ENCODE data around the gene PRPF19.

The PRPF19 gene

DNA sequence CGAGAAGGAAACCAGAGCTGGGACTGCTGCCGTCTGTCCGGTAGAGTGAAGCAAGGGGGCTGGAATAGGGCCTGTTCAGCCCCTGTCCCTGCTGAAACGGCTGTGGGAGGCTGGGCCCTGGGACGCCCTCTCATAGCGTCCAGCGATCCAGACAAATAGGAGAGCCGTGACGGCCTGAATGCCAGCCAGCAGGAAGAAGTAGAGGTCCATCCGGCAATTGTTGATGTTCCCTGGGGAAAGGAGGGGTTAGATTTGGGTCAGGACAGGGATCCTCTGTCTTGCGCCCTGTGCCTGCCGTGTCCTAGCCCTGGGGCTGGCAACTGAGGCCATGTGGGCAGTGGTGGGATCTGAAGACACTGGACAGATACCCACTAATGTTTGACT is 30.8 kb upstream of the PRPF19 start:
- no peak for DNase-seq

DNA sequence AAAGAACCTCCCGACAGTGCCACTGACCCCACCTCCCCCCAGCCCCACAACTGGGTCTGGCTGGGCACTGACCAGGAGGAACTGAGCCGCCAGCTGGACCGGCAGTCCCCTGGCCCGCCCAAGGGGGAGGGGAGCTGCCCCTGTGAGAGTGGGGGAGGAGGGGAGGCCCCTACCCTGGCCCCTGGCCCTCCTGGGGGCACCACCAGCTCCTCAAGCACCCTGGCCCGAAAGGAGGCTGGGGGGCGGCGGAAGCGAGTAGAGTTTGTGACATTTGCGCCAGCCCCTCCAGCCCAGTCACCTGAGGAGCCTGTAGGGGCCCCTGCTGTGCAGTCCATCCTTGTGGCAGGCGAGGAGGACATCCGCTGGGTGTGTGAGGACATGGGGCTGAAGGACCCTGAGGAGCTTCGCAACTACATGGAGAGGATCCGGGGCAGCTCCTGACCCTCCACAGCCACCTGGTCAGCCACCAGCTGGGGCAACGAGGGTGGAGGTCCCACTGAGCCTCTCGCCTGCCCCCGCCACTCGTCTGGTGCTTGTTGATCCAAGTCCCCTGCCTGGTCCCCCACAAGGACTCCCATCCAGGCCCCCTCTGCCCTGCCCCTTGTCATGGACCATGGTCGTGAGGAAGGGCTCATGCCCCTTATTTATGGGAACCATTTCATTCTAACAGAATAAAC is 30.2 kb upstream of the PRPF19 start:
- no peak for DNase-seq

DNA sequence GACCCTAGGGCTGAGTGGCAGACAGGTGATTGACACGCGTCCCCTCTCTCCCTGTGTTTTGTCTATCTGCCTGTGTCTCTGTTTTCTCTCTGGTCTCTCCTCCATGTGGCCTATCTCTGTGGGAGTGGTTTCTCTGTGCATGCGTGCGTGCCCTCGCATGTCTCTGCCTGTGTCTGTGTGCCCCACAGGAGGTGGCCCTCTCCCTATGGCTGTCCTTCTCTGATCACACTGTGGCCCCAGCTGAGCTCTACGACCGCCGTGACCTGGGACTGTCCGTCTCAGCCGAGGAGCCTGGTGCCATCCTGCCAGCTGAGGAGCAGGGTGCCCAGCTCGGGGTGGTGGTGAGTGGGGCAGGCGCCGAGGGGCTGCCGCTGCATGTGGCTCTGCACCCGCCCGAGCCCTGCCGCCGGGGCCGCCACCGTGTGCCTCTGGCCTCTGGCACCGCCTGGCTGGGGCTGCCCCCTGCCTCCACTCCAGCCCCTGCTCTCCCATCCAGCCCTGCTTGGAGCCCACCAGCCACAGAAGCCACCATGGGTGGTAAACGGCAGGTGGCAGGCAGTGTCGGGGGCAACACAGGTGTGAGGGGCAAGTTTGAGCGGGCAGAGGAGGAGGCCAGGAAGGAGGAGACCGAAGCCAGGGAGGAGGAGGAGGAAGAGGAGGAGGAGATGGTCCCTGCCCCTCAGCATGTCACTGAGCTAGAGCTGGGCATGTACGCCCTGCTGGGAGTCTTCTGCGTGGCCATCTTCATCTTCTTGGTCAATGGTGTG is 29.5 kb upstream of the PRPF19 start:
- no peak for DNase-seq

DNA sequence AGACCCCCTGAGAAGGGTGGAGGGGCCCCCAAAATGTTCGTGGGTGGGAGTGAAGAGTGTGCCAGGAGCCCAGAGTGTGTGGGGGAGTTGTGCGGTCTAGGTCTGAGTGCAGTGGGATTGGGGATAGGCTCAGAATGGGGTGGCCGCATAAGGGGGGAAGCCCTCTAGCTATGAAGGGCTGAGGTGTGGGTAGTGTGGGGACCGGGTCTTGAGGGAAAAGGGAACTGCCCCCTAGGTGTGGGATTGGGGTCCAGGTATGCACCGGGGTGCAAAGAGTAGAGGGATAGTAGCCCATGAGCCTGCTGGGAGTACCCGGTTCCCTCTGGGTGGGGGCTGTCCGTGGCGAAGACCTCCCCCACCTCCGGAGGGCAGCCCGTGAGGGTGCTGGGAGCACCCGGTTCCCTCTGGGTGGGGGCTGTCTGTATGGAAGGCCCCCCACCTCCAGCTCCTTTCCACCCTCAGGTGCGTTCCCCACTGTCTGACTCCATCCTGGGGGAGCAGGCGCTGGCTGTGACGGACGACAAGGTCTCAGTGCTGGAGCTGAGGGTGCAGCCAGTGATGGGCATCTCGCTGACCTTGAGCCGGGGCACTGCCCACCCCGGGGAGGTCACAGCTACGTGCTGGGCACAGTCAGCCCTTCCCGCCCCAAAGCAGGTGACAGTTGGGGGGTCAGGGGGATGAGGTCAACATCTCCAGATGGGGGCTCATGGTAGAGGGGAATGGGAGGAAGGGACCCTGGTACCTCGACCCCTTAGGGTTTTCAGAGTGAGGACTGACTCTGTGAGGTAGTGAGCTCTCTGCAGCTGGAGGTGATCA is 28.6 kb upstream of the PRPF19 start:
- DNase-seq = no peak

DNA sequence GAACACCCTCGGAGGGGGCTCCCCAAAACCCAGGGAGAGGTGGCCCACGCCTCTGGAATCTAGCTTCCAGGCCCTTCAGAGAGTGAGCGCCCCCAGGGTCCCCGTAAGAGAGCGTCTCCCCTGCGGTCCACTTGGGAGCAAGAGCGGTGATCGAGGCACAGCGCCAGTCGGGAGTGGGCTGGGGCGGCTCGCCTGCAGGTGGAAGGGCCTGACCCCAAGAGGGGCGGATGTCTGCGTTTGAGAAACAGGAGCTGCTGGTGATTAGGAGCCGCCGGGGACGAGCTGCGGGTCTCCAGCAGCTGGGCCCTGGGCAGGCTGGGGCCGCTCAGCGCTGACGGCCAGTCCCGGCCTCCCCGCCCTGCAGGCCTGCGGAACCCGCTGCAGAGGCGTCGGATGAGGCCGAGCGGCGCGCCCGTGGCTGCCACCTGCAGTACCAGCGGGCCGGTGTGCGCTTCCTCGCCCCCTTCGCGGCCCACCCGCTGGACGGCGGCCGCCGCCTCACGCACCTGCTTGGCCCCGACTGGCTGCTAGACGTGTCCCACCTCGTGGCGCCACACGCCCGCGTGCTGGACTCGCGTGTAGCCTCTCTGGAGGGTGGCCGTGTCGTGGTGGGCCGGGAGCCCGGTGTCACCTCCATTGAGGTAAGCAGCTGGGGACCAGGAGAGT is 27.9 kb upstream of the PRPF19 start:
- DNase-seq = no peak

DNA sequence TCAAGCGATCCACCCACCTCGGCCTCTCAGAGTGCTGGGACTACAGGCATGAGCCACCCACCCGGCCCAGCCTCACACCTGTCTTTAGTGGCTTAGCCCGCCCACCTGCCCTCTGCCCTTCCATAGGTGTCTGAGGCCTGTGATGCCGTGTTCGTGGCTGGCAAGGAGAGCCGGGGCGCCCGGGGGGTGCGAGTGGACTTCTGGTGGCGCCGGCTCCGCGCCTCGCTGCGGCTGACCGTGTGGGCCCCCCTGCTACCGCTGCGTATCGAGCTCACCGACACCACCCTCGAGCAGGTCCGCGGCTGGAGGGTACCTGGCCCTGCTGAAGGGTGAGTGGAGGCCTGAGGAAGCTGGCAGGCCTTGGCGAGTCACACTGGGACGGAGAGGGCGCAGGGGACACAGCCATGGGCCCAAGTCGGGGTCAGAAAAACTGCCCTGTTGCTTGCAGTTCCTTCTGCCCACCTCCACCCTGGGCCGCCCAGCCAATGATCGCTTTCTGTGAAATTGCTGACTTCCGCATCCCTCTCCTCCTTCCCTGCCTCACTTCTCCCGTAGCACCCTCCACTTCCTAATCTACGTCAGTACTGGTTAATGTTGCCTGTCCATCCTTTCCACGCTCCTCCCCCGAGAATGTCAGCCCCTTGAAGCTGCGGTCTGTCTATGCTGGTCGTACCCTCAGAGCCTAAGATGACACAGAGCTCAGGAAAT is 27.2 kb upstream of the PRPF19 start:
- DNase-seq = no peak

DNA sequence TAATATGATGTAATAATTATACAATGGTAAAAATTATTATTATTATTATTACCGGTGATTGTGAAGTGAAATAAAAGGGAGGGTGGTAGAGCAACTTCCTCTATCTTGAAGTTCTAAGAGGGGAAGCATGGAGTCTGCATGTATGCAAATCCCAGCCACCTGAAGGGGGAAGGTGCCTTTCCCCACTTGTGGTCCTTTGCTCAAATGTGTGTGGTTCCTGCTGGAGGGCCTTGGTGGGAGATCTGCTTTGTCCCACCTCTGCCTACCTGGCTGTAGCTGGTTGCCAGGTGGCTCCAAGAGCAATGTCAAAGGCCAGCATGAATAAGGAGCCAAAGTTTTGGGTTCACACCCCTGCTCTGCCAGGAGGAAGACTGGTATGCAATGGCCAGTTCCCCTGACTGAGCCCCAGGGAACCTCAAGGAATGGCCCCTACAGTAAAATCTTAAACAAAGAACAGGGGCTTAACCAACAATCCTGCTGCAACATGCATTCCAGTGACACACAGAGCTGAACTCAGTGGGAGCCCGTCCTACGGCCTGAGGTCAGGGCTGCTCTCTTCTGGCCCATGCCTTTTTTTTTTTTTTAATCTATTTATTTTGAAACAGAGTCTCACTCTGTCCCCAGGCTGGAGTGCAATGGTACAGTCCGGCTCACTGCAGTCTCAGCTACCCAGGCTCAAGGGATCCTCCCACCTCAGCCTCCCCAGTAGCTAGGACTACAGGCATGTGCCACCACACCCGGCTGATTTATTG is 26.4 kb upstream of the PRPF19 start:
- no peak for DNase-seq

DNA sequence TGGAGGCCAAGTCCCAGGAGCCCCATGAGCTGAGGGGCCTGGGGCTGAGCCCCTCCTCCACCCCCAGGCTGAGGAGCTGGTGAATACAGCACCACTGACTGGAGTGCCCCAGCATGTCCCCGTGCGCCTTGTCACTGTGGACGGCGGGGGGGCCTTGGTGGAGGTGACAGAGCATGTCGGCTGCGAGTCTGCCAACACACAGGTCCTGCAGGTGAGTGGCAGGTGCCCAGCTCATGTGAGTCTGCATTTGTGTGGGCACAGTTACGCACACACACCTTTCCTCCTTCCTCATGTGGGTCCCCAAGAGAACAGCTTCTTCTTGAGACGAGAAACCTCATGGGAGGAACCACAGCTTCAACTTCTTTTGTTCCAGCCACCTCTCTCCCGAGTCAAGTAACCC is 25.5 kb upstream of the PRPF19 start:
- DNase-seq = no peak

DNA sequence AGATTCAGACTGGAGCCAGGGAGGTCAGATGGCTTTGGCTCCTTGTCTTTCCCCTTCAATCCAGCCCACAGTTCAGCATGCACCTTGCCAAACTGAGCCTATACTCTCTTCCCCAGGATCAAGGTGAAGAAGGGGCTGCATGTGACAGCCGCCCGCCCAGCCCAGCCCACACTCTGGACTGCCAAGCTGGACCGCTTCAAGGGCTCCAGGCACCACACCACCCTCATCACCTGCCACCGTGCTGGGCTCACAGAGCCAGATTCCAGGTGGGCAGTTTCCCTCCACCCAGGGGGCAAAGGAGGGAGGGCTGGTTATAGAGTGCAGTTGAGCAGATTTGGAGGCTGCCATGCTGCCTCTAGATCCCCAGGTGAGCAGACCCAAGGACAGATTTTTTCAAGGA is 24.0 kb upstream of the PRPF19 start:
- no peak for DNase-seq

DNA sequence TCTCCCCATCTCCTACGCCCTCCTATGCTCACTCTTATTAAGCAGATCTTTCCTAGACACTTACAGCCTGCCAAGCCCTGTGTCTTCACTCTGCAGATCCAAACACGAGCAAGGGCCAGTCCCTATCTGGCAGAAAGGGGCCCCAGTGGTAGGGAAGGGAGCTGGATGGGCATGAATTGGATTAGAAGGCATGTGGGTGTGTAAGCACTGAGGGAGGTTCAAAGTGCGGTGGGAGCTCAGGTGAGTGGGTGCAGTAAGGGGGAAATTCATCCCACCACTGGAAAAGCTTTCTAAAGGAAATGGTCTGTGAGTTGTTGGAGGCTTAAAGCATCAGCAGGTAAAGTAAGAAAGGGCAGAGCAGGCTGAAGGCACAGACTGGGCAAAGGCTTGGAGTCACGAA is 23.4 kb upstream of the PRPF19 start:
- no peak for DNase-seq

DNA sequence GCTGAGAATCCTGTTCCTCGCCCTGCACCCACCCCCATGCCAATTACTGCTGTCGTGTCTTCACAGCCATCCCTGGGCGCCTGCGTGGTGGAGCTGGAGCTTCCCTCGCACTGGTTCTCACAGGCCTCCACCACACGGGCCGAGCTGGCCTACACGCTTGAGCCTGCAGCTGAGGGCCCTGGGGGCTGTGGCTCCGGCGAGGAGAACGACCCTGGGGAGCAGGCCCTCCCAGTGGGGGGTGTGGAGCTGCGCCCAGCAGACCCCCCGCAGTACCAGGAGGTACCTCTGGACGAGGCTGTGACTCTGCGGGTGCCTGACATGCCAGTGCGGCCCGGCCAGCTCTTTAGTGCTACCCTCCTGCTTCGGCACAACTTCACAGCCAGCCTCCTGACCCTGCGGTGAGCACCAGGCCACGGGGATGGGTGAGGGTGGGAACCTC is 22.2 kb upstream of the PRPF19 start:
- no peak for DNase-seq

DNA sequence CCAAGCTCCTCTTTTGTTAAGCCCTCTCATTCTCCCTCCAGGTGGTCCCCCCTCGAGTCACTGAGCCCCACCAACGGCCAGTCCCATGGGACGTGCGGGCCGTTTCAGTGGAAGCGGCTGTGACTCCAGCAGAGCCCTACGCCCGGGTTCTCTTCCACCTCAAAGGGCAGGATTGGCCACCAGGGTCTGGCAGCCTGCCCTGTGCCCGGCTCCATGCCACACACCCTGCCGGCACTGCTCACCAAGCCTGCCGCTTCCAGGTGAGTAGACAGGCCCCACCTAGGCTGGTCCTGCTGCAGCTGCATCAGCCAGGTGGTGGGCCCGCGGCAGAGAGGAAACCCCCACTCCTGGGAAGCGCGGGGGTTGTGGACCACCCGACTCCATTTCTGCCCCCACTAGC is 21.2 kb upstream of the PRPF19 start:
- DNase-seq = no peak

DNA sequence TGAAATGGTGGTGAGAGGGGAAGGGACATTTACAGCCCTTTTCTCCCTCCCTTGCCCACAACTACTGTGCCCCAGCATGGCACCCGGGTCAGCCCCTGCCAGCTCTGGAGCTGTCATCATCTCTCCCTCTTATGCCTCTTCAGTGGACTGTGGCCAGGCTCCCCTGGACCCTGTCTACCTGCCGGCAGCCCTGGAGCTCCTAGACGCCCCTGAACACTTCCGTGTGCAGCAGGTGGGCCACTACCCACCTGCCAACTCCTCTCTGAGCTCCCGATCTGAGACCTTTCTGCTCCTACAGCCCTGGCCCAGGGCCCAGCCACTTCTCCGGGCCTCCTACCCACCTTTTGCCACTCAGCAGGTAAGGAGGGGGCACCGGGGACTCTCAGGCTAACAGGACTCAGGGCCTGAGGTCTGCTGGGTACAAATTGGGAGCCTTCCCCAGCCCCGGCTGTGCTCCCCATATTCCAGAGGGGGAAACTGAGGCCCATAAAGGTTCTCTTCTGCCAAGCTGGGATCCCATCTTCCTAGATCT is 20.7 kb upstream of the PRPF19 start:
- no peak for DNase-seq

DNA sequence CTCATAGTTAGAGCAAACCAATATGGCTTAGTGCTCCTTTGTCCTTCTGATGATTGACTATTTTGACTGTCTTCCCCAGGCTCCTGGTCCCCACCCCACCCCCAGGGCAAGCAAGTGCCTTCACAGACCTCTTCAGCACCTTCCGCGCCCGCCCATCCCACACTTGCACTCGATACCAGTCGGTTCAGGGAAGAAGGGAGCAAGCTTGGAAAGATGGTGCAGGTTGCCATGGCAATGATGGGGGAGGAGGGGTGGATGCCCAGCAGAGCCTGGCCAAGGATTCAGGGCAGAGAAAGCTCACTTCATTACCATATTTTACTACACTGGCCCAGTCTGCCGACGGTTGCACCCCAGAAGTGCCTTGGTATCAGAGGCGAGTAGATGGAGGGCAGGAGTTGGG is 20.1 kb upstream of the PRPF19 start:
- no peak for DNase-seq

DNA sequence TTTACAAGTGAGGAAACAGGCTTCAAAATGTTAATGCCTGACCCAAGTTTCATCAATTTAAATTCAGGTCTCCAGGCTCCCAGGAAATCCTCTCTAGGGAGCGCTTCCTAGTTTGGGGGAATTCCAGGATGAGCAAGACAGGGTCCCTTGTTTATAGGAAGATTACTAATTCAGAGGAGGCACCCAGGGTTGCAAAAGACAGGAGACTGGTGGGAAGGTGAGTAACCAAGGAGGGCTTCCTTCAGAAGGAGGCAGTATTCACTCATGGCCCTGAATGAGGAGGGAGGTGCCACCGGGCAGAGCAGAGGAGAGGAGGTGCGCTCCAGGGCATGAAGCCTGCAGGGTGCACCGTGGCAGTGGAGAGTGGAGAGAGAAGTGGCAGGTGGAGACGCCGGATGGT is 19.5 kb upstream of the PRPF19 start:
- no peak for DNase-seq

DNA sequence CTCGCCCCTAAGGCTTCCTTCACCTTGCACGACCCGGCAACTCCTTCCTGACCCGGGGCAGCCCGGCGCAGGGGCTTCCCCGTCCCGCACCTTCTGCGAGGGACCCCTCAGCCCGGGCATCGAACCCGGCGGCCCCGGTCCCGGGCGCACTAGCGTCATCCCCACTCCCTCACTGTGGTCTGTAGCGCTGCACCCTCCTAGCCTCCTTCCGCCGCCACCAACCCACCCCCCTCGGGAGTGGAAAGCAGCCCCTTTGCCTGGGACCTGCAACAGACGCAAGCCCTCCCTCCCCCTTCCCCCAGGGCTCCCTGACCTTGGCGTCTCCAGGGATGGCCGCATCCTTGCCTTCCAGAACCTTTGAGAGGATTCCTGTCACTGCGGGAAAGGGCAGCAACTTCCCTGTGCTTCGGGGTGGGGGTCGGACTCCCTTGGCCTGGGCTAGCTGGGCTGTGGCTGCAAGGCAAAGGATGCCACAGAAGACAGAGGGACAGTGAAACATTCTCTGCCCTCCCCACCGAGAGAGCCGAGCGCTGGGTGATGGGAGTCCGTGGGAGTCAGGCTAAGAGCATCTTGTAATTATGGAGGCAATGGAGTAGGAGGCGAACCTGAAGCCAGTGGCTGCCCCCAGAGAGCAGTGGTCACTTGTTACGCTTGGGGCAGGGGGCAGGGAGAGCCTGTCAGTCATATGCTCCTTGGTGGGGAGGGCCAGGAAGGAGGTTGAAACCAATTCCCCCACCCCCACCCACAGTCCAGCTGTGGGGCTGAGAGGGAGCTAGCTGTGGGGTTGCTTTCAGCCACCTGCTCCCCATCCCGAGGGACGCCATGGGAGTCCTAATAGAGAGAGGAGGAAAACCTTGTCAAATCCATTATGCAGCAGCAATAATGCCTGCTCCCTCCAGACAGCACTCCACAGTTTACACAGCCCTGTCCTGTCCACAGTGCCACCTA is 18.8 kb upstream of the PRPF19 start:
- no peak for DNase-seq

DNA sequence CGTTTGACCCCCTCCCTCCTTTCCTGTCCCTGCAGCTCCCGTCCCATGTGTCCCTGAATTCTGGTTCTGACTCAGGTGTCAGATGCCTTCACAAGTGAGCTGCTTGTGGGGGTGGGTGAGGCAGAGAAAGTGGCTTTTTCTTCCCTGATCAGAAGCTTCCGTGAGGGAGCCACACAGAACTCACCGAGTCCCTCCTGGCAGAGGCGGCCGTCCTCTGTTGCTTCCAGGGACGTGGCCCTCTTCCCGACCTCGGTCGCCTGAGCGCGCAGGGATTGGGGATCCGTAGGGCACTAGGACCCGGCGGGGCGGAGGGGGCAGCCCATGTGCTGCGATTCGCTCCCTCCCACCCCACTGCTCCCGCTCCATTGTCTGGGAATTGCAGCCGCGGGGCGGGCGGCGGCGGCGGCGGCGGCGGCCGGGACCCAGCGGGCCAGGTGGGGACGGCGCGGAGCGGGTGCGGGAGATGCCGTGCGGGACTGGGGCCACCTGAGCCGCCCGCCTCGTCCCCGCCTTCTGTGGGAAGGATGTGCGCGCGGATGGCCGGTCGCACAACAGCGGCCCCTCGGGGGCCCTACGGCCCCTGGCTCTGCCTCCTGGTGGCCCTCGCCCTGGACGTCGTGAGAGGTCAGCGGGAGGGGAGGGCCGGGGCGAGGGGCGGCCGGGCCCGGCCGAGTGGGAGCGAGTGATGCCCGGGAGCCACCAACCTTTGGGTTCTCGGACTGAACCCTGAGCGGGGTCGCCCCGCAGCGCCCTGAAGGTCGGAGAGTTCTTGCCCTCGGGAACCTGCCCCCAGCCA is 17.9 kb upstream of the PRPF19 start, which contains the start of gene TMEM132A:
TSS of gene TMEM132A (plus strand) at position 351 of the 796 bp plus-strand sequence. CDS start at position 525, 174 bp downstream.
- DNase-seq = peak; percentile 86

DNA sequence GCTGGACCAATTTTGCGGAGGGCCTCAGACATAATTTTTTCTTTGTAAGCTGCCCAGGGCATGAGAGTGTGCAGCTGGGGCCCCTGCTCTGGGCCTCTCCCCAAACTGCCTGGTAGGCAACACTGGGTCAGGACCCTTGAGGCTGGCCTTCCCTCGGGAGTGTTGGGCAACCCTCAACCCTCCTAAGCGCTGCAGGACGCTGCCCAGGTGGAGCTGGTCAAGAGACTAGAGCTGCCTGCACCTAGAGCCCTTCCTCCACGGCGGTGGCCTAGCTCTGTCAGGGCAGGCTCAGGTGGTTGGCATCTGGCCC is 17.4 kb upstream of the PRPF19 start:
- no peak for DNase-seq

DNA sequence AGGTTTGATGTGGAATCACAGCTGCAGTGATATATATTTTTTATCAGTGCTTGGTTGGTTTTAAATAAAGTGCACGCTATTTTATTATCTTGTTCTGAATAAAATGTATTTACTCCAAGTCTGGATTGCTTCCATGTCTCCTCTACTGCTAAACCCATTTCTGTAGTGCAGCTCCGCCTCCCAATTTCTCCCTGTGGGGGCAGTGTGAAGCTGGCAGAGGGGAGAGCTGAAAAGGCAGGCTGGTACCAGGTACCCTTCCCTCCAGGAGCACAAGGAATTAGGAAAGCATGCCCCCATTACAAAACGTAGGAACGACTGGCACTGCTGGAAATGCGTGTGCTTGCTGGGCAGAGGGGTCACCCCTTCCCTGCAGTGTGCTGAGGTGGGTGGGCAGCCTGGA is 16.9 kb upstream of the PRPF19 start:
- DNase-seq = no peak

DNA sequence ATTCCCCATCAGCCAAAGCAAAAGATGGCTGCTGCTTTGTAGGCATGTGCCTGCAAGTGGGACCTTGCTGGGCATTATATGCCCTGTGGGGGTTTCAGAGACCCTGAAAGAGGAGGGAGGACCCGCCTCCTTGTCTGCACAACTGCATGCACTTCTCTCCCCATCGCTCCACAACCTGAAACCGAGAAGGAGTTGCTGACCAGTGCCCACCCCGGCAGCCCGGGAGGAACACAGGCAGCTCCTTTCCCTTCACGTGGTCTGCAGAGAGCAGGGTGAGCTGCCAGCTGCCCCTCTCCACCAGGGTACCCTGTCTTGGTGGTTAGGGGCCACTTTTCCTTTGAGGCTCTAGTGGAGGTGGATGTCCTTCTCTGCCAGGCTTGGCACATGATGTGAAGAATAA is 16.5 kb upstream of the PRPF19 start:
- DNase-seq = no peak

Data from left hindlimb (tissue), 1 donor.